Subcutaneous abdominal adipose tissue (tissue), 5 donors: ENCODE measurements around the gene CDX1.

ENCODE experiments used
- H3K27ac ChIP-seq: one replicate; pipeline ENCODE4 v1.7.0; 2013; ENCODE audit warnings: low read depth, mild to moderate bottlenecking, inconsistent platforms, low read length, moderate library complexity
- H3K27me3 ChIP-seq, 5 donors: one replicate each; pipeline ENCODE4 v1.7.0; 2013; ENCODE audit warnings: low read length in 5 of 5, inconsistent platforms in 1 of 5; ENCODE audit not compliant: control insufficient read depth in 5 of 5, insufficient read depth in 4 of 5
- H3K36me3 ChIP-seq, 5 donors: one replicate each; pipeline ENCODE4 v1.7.0; 2013; ENCODE audit warnings: low read length in 5 of 5; ENCODE audit not compliant: control insufficient read depth in 5 of 5, insufficient read depth in 5 of 5
- H3K4me1 ChIP-seq, 5 donors: one replicate each; pipeline ENCODE4 v1.7.0; 2013; ENCODE audit warnings: low read length in 5 of 5, mild to moderate bottlenecking in 3 of 5, moderate library complexity in 1 of 5; ENCODE audit not compliant: control insufficient read depth in 5 of 5, insufficient read depth in 5 of 5
- H3K4me3 ChIP-seq, 5 donors: one replicate each; pipeline ENCODE4 v1.7.0; 2013; ENCODE audit warnings: low read length in 5 of 5, low read depth in 1 of 5
- H3K9ac ChIP-seq, 5 donors: one replicate each; pipeline ENCODE4 v1.7.0; 2013; ENCODE audit warnings: low read length in 5 of 5, mild to moderate bottlenecking in 4 of 5, moderate library complexity in 3 of 5
- H3K9me3 ChIP-seq, 5 donors: one replicate each; pipeline ENCODE4 v1.7.0; 2013; ENCODE audit warnings: low read length in 5 of 5; ENCODE audit not compliant: control insufficient read depth in 5 of 5
- donor health status: healthy.
- donor health status: healthy.
- donor health status: healthy.
- donor health status: healthy.
- donor health status: healthy.

The CDX1 gene

GRCh38 chr5:150176745-150177477 is 10.3 kb downstream of the CDX1 start:
- no peak overlapping the region for H3K27ac ChIP-seq
- no peak overlapping the region for H3K9ac ChIP-seq
- H3K27me3 ChIP-seq, result peaks cover 0 to 6% (median 3%) of the 10 kb centered on the region in 5 donors
- peaks cover 5 to 32% (median 24%) of the 10 kb centered on the region in 5 donors for H3K4me1 ChIP-seq
- H3K36me3 ChIP-seq, result no peaks in the 10 kb centered on the region
- H3K9me3 ChIP-seq, result no peaks in the 10 kb centered on the region
- H3K4me3 ChIP-seq, result no peak overlapping the region

- H3K4me1 ChIP-seq, result peaks cover 5 to 32% (median 24%) of the 10 kb centered on the region in 5 donors
- H3K36me3 ChIP-seq, result no peaks in the 10 kb centered on the region
- no peak overlapping the region for H3K4me3 ChIP-seq
- no peaks in the 10 kb centered on the region for H3K9me3 ChIP-seq
- H3K27ac ChIP-seq, result no peak overlapping the region
- H3K9ac ChIP-seq, result no peak overlapping the region
- H3K27me3 ChIP-seq, result peaks cover 0 to 3% (median 2%) of the 10 kb centered on the region in 5 donors
Measured at GRCh38 chr5:150177721-150178120, 11.1 kb downstream of the CDX1 start.

- Histone ChIP-seq H3K36me3 (no peaks in the 10 kb centered on the region), H3K4me3 (no peak overlapping the region), H3K27me3 (peaks cover 0 to 3% (median 0%) of the 10 kb centered on the region in 5 donors), H3K4me1 (peaks cover 5 to 32% (median 24%) of the 10 kb centered on the region in 5 donors), H3K27ac (no peak overlapping the region), H3K9ac (no peak overlapping the region), H3K9me3 (no peaks in the 10 kb centered on the region)
Measured at GRCh38 chr5:150178262-150178661, 11.7 kb downstream of the CDX1 start.

GRCh38 chr5:150179019-150179620 is 12.5 kb downstream of the CDX1 start:
- H3K9me3 ChIP-seq, result no peaks in the 10 kb centered on the region

GRCh38 chr5:150180241-150181026 is 13.9 kb downstream of the CDX1 start:
- H3K36me3 ChIP-seq, result no peaks in the 10 kb centered on the region
- peak overlapping the region in 1 of 5 donors; percentile 31 for H3K9ac ChIP-seq
- peaks cover 5 to 32% (median 27%) of the 10 kb centered on the region in 5 donors for H3K4me1 ChIP-seq
- H3K4me3 ChIP-seq, result no peak overlapping the region
- H3K9me3 ChIP-seq, result no peaks in the 10 kb centered on the region
- peaks cover 0 to 2% (median 0%) of the 10 kb centered on the region in 5 donors for H3K27me3 ChIP-seq
- H3K27ac ChIP-seq, result peak overlapping the region; percentile 60

More at GRCh38 chr5:150179019-150179620, 12.5 kb downstream of the CDX1 start:
- H3K36me3 ChIP-seq, result no peaks in the 10 kb centered on the region
- H3K27ac ChIP-seq, result peak overlapping the region; percentile 60
- H3K4me1 ChIP-seq, result peaks cover 5 to 32% (median 24%) of the 10 kb centered on the region in 5 donors
- no peak overlapping the region for H3K9ac ChIP-seq
- no peak overlapping the region for H3K4me3 ChIP-seq
- H3K27me3 ChIP-seq, result peaks cover 0 to 2% (median 0%) of the 10 kb centered on the region in 5 donors

- no peaks in the 10 kb centered on the region for H3K36me3 ChIP-seq
- H3K27ac ChIP-seq, result peak overlapping the region; percentile 60
- H3K9me3 ChIP-seq, result no peaks in the 10 kb centered on the region
- H3K4me1 ChIP-seq, result peaks cover 5 to 32% (median 27%) of the 10 kb centered on the region in 5 donors
- peaks cover 0 to 2% (median 0%) of the 10 kb centered on the region in 5 donors for H3K27me3 ChIP-seq
- H3K4me3 ChIP-seq, result no peak overlapping the region
- H3K9ac ChIP-seq, result peak overlapping the region in 1 of 5 donors; percentile 31
Measured at GRCh38 chr5:150181027-150181426, 14.4 kb downstream of the CDX1 start.

GRCh38 chr5:150181766-150182545 is 15.4 kb downstream of the CDX1 start:
- Histone ChIP-seq H3K4me1 (peaks cover 5 to 31% (median 27%) of the 10 kb centered on the region in 5 donors), H3K9me3 (no peaks in the 10 kb centered on the region), H3K9ac (no peak overlapping the region), H3K27me3 (peaks cover 0 to 2% (median 0%) of the 10 kb centered on the region in 5 donors), H3K4me3 (no peak overlapping the region), H3K36me3 (no peaks in the 10 kb centered on the region), H3K27ac (no peak overlapping the region)

GRCh38 chr5:150182774-150183173 is 16.2 kb downstream of the CDX1 start:
- Histone ChIP-seq H3K9me3 (no peaks in the 10 kb centered on the region), H3K27me3 (peaks cover 0 to 2% (median 0%) of the 10 kb centered on the region in 5 donors), H3K27ac (no peak overlapping the region), H3K4me3 (no peak overlapping the region), H3K4me1 (peaks cover 5 to 31% (median 26%) of the 10 kb centered on the region in 5 donors), H3K36me3 (no peaks in the 10 kb centered on the region), H3K9ac (no peak overlapping the region)

- Histone ChIP-seq H3K4me3 (no peak overlapping the region), H3K9ac (no peak overlapping the region), H3K27me3 (peaks cover 0 to 8% (median 3%) of the 10 kb centered on the region in 5 donors), H3K9me3 (no peaks in the 10 kb centered on the region), H3K27ac (no peak overlapping the region), H3K36me3 (no peaks in the 10 kb centered on the region), H3K4me1 (peaks cover 5 to 31% (median 26%) of the 10 kb centered on the region in 5 donors)
Measured at GRCh38 chr5:150183436-150183835, 16.9 kb downstream of the CDX1 start.
